Kasumi-1 (cell line): ENCODE results near the gene ITFG1.
A peak's percentile ranks its signal among the peaks of the same experiment; 100 is the strongest.
"Not testable (repeated sequence)": the region's sequence is repeated elsewhere in the genome, so short reads cannot be mapped to it uniquely, and the experiment has no call there.

ENCODE experiments used
- DNase-seq, 2 experiments: peaks; one replicate each; lab custom pipeline; 2025; lab: John Stamatoyannopoulos, UW

Gene ITFG1

GRCh38 chr16:47413041-47413440 is 47.8 kb downstream of the ITFG1 start:
- DNase-seq: no peak

DNA sequence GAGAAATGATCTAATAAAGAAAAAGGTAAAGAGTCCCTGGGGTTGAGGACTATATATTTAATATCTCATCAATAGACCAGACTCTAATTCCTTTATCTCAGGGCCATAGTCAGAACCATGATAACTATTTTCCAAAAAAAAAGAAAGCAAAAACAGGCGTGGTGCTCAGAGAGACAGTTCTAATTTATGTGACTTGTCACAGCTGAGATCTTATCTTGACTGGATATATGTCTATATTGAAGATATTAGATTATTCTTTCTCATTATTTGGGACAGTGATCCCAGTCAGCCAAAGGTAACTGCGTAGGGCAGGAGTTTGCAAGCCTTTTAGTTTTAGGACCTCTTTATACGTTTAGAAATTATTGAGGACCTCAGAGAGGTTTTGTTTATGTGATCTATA is 52.4 kb downstream of the ITFG1 start:
- no peak for DNase-seq

- DNase-seq: peak in 1 of 2 experiments; percentile 50
Measured at GRCh38 chr16:47395733-47396498, 64.9 kb downstream of the ITFG1 start.

GRCh38 chr16:47392081-47392480 is 68.8 kb downstream of the ITFG1 start:
- peak; percentile 100 for DNase-seq

DNA sequence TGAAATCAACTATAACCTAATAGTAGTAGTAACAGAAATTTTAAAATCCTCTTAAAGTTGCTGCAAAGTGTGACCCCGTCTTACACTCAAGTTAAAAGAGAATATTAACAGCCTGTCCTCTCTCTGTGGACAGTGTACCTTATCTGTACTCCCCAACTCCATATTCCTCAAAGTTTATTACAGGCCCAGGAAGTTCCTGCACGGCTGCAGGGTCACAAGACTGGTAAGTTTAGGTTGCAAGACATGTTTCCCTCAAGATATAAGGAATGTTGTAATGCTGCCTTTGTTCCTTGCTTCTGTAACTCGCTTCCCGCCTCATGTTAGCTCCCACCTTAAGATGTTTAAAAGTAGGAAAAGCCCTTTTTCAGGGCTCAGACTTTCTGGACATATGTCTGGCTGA is 72.2 kb downstream of the ITFG1 start:
- no peak for DNase-seq

GRCh38 chr16:47387026-47387734 is 73.7 kb downstream of the ITFG1 start:
- DNase-seq: no peak

DNA sequence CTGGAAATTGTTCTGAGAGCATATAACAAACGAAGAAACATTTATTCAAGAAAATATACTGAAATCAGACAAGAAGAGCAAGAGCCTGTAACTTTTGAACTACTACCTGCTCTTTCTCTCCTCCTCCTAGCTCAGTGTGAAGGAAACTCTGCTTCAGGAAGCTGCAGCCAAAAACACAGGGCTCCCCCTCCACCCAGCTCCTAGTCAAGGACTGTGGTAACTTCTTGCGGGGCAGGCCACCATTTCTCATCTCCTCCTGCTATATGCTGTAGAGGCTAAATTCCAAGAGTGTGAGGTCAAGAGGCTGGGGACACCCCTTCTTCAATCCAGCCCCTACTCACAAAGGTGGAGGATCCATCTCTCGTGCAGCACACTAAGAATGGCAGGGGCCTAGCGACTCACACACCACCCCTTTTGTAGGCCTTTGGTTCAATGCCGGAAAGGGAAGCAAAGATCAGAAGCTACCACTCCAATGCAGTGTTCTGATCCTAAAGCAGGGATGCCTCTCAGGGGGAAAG is 74.6 kb downstream of the ITFG1 start:
- DNase-seq: no peak

GRCh38 chr16:47382362-47382761 is 78.5 kb downstream of the ITFG1 start:
- no peak for DNase-seq

- DNase-seq: no peak
Measured at GRCh38 chr16:47377154-47377553, 83.7 kb downstream of the ITFG1 start.

GRCh38 chr16:47375423-47375822 is 85.4 kb downstream of the ITFG1 start:
- DNase-seq: no peak

DNA sequence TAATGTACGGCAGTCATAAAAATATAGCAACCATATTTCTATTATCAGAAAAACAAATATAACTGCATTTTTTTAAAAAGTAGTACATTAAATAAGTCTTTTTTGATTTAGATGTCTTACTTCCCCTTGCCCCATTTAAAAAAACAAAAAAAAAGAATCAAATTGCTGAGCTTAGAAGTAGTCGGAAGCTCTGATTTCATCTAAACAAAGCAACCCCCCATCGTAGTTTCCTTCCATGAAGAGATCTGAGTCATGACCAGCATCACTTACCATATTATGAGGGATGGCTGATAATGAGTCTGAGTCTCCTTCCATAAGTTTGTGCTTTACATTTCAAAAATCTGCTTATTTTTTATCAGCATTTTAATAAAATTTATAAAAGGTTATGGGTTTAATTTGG is 86.2 kb downstream of the ITFG1 start:
- DNase-seq: no peak

- DNase-seq: no peak
Measured at GRCh38 chr16:47371271-47372014, 89.4 kb downstream of the ITFG1 start.

DNA sequence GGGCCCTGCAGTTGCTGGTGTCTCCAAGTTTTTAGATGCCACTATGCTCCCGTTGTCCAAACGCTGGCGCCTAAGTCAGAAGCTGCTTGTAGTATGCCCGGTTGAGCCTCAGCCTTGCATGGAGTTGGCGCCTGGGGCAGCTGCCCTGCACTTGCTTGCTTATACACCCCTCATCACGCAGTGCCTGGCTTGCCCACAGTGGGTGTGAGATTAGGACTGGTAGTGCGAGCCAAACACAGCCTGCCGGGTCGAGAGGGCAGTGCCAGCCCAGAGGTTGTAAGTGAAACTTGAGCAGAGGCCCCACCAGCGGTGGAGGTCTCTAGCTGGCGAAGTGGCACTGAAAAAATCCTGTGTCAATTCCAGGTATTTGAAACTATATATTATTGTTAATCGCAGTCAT is 90.3 kb downstream of the ITFG1 start:
- DNase-seq: no peak

GRCh38 chr16:47366228-47366627 is 94.6 kb downstream of the ITFG1 start:
- DNase-seq: no peak

DNA sequence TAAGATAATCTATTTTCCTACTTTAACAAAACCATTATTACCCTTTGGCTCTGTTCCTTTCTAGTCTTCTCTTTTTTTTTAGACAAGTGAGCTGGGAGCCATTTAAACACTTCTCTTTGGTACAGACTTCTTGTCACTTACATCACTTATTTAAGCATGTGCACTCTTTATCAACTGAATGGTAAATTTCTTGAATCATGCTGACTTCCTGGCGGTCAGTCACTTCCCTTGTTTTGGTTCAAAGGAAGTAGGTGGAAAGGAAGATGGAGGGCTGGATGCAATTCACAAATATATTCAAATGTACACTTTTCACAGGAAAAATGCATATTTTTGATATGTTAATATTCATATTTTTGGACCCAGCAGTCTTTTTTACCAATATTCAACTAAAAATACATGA is 97.1 kb downstream of the ITFG1 start:
- no peak for DNase-seq

GRCh38 chr16:47359478-47359877 is 101.4 kb downstream of the ITFG1 start:
- no peak for DNase-seq

GRCh38 chr16:47358816-47359215 is 102.0 kb downstream of the ITFG1 start:
- DNase-seq: no peak

DNA sequence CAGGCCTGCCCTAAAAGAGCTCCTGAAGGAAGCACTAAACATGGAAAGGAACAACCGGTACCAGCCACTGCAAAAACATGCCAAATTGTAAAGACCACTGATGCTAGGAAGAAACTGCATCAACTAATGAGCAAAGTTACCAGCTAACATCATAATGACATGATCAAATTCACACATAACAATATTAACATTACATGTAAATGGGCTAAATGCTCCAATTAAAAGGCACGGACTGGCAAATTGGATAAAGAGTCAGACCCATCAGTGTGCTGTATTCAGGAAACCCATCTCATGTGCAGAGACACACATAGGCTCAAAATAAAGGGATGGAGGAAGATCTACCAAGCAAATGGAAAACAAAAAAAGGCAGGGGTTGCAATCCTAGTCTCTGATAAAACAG is 111.8 kb downstream of the ITFG1 start:
- not testable (repeated sequence) for DNase-seq

- DNase-seq: not testable (repeated sequence)
Measured at GRCh38 chr16:47347021-47347696, 113.7 kb downstream of the ITFG1 start.

DNA sequence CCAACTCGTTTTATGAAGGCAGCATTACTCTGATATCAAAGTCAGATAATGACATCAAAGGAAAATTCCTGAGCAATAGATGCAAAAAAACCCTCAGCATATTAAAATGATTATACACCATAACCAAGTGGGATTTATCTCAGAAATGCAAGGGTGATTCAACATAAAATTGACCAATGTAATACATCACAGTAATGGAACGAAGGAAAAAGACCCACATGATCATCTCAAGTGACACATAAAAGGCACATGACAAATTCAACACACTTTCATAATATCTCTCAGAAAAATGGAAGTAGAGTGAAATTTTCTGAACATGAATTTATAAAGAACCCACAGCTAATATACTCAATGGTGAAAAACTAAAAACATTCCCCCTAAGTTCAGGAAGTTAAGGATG is 118.8 kb downstream of the ITFG1 start:
- DNase-seq: no peak

DNA sequence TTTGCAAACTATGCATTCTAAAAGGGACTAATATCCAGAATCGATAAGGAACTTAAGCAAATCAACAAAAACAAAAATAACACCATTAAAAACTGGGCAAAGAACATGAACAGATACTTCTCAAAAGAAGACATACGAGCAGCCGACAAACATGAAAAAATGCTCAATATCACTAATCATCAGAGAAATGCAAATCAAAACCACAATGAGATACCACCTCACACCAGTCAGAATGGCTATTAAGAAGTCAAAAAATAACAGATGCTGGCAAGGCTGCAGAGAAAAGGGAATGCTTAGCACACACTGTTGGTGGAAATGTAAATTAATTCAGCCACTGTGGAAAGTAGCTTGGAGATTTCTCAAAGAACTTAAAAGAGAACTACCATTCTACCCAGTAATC is 130.3 kb downstream of the ITFG1 start:
- DNase-seq: not testable (repeated sequence)

DNA sequence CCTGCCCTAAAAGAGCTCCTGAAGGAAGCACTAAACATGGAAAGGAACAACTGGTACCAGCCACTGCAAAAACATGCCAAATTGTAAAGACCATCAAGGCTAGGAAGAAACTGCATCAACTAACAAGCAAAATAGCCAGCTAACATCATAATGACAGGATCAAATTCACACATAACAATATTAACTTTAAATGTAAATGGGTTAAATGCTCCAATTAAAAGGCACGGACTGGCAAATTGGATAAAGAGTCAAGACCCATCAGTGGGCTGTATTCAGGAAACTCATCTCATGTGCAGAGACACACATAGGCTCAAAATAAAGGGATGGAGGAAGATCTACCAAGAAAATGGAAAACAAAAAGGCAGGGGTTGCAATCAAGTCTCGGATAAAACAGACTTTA is 136.6 kb downstream of the ITFG1 start:
- not testable (repeated sequence) for DNase-seq
